Esophagus muscularis mucosa (tissue), 4 donors: ENCODE data around the gene PFKFB3. TPM values are rescaled to one million over a fixed set of nuclear protein-coding genes. Genes with fewer than 3 reads are reported as not detected.

Source experiments
- DNase-seq: peaks from one replicate; pipeline ENCODE4 v3.0.0-alpha.2; 2017; ENCODE audit errors: extremely low spot score
- H3K27ac ChIP-seq, 4 donors: fragments of 200-600 bp; sonication (generic); replicated peaks in 1 of 4; 1 replicate in 3 of 4; 2 replicates in 1 of 4; pipeline ENCODE4 v1.5.1; 2016 to 2019; ENCODE audit warnings: mild to moderate bottlenecking in 1 of 4
- H3K27me3 ChIP-seq, 4 donors: fragments of 200-600 bp; sonication (generic); one replicate each; pipeline versions ENCODE4 v1.5.1 to v1.6.0; 2016 to 2019
- H3K36me3 ChIP-seq, 4 donors: fragments of 200-600 bp; sonication (generic); one replicate each; pipeline ENCODE4 v1.5.1; 2016 to 2019
- H3K4me1 ChIP-seq, 4 donors: fragments of 200-600 bp; sonication (generic); one replicate each; pipeline ENCODE4 v1.5.1; 2016 to 2019
- H3K4me3 ChIP-seq, 4 donors: fragments of 200-600 bp; sonication (generic); 1 replicate in 2 of 4; 2 replicates in 2 of 4; pipeline ENCODE4 v1.5.1; 2016 to 2019; ENCODE audit warnings: mild to moderate bottlenecking in 4 of 4, moderate library complexity in 1 of 4
- H3K9me3 ChIP-seq, 4 donors: fragments of 200-600 bp; sonication (generic); 1 replicate in 3 of 4; 2 replicates in 1 of 4; pipeline ENCODE4 v1.5.1; 2016 to 2019
- EP300 ChIP-seq: sonication (generic); formaldehyde crosslinking; IDR thresholded peaks from one replicate; pipeline ENCODE4 v1.6.1; 2017; ENCODE audit warnings: antibody characterized with exemption
- POLR2A ChIP-seq: fragments of 450-650 bp; IDR thresholded peaks from one replicate; pipeline ENCODE4 v1.6.1; 2017; ENCODE audit warnings: antibody characterized with exemption, moderate library complexity, mild to moderate bottlenecking, low read depth
- POLR2AphosphoS5 ChIP-seq, 2 donors: sonication (generic); formaldehyde crosslinking; IDR thresholded peaks; one replicate each; pipeline ENCODE4 v1.6.1; 2017; ENCODE audit warnings: antibody characterized with exemption in 2 of 2
- WGBS: methylation state at CpG from one replicate; pipeline ENCODE4 v1.1.5; 2018; 5-methylcytosine and 5-hydroxymethylcytosine counted together
- intact Hi-C: fragments of 100-400 bp; cut with DNase I; formaldehyde crosslinking; loops from one replicate; pipeline ENCODE4 v1.15.1; 2023
- total RNA-seq, 4 donors: library from RNA; depleted of rRNA; stranded (reverse); fragments of >200 nt; gene quantifications; one replicate each; pipeline versions ENCODE4 v1.1.0 to v1.2.1, GENCODE V29; 2016
- TF ChIP-seq, protein P1 (sequence below), 3 experiments: fragments of 200-600 bp in 2 of 3; fragments of 450-650 bp in 1 of 3; sonication (generic) in 2 of 3; IDR thresholded peaks; one replicate each; pipeline ENCODE4 v1.5.1; 2017 to 2019; ENCODE audit warnings: antibody characterized with exemption in 3 of 3, mild to moderate bottlenecking in 2 of 3, moderate library complexity in 1 of 3

PFKFB3 gene
- total RNA-seq, 4 donors from 2014 or later, result 22.4 to 49.1 (median 37.9) TPM

DNA sequence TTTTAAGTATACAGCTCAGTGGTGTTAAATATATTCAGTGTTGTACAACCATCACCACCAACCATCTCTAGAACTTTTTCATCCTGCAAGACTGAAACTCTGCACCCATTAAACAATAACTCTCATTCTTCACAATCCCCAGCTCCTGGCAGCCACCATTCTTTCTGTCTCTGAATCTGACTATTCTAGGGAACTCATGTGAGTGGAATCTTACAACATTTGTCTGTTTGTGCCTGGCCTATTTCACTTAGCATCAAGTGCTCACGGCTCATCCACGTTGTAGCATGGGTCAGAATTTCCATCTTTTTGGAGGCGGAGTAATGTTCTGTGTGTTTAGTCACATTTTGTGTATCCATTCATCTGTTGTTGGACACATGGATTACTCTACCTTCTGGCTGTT, 40.8 kb upstream of the PFKFB3 start:
- intact Hi-C loops, result loop anchor here (2.0 kb wide), 1 partner anchor 41 kb away; the partner anchor contains the start of gene PFKFB3
- peak; percentile 24 to 44 for TF ChIP-seq POLR2AphosphoS5 (IDR thresholded peaks at IDR 0.05)
- no peak for TF ChIP-seq POLR2A
- Histone ChIP-seq H3K9me3 (no peaks in the 10 kb centered on the region), H3K4me1 (peaks cover 30 to 47% (median 42%) of the 10 kb centered on the region in 4 donors), H3K4me3 (no peak overlapping the region), H3K27ac (peak overlapping the region; percentile 92 to 97 (median 95)), H3K27me3 (no peaks in the 10 kb centered on the region), H3K36me3 (peaks cover 0 to 7% (median 3%) of the 10 kb centered on the region in 4 donors)
- 78% methylated on average over 3 of the region's 3 CpGs for WGBS
- DNase-seq, result no peak

DNA sequence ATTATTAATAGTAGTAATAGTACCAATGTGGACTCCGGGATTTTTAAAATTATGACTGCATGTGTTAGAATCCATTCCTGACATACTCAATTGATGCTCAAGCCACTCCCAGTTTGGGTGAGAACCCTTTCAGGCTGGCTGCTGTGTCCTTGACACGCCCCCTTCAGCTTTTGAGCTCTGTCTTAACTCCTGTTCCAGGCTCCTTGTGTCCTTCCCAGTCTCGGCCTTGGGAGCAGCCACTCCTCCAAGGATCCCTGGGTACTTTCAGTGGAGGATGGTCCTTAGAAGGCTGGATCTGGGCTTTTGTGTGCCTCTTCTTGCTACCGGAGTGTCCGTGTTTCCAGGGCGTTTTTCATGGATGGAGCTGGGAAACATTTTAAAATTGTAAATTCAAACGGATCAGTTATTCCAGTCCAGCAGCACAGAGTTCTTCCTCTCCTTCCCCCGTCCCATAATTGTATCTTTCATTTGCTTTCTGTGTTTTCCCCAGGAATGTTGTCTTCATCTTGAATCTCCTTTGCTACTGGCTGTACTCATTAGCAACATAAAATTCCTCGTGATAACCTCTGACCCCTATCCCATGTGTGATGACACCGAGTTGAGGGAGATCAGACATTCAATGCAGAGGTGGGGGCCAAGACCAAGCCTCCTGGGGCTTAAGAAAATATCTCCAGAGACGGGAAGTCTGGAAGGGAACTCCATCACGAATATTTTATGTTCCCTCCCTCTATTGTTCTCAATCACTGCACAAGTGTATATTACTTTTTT, 40.0 kb upstream of the PFKFB3 start:
- 49% methylated on average over 12 of the region's 12 CpGs for WGBS
- H3K36me3 ChIP-seq, result peaks cover 0 to 14% (median 7%) of the 10 kb centered on the region in 4 donors
- no peak for TF ChIP-seq POLR2AphosphoS5 (IDR thresholded peaks at IDR 0.05)
- TF ChIP-seq, protein P1, sequence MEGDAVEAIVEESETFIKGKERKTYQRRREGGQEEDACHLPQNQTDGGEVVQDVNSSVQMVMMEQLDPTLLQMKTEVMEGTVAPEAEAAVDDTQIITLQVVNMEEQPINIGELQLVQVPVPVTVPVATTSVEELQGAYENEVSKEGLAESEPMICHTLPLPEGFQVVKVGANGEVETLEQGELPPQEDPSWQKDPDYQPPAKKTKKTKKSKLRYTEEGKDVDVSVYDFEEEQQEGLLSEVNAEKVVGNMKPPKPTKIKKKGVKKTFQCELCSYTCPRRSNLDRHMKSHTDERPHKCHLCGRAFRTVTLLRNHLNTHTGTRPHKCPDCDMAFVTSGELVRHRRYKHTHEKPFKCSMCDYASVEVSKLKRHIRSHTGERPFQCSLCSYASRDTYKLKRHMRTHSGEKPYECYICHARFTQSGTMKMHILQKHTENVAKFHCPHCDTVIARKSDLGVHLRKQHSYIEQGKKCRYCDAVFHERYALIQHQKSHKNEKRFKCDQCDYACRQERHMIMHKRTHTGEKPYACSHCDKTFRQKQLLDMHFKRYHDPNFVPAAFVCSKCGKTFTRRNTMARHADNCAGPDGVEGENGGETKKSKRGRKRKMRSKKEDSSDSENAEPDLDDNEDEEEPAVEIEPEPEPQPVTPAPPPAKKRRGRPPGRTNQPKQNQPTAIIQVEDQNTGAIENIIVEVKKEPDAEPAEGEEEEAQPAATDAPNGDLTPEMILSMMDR (IDR thresholded peaks at IDR 0.05), result no peak
- TF ChIP-seq POLR2A, result no peak
- TF ChIP-seq EP300, result no peak
- DNase-seq, result no peak
- H3K27ac ChIP-seq, result peak overlapping the region; percentile 92 to 97 (median 95)
- H3K4me1 ChIP-seq, result peaks cover 30 to 55% (median 41%) of the 10 kb centered on the region in 4 donors
- H3K9me3 ChIP-seq, result no peaks in the 10 kb centered on the region
- peak overlapping the region; percentile 74 to 84 (median 80) for H3K4me3 ChIP-seq
- intact Hi-C loops, result loop anchor here (2.0 kb wide), 1 partner anchor 40 kb away; the partner anchor contains the start of gene PFKFB3
- no peaks in the 10 kb centered on the region for H3K27me3 ChIP-seq

DNA sequence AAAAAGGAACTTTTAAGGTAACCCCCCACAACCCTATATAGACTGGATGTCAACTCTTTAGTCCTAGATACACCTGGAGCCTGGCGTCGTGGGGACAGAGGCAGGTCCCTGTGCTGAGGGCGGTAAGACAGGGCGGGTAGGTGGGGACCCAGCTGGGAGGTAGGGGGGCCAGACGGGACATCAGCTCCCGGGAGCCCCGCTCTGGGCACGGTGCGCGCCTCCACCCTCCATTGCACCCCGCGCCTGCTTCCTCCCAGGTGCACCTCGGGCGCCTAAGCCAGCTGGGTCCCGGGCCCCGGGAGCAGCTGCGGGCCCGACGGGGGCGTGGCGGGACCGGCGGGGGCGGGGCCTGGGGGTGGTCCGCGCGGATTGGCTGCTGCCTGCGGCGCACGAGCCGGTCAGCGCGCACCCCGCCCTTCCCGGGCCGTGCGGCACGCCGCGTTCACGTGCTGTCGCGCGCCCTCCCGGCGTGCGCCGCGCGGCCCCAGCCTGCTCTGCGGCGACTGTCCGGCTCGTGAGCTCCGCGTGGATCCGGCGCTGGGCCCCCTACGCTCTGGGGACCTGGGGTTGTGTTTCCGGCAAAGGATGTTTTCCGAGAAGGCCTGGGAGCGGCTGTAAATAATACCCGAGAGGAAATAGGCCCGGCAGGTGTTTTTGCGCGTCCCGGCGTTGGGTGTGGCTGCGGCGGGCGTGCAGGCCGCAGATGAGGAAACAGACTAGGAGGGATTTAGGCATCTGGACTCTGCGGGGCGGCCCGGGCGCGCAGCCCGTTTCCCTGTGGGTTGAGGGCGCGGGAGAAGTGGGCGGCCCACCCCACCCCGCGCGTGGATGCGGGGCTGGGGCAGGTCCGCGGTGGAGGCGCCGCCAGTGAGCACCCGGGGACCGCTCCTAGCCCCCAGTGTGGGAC, 39.1 kb upstream of the PFKFB3 start:
- H3K9me3 ChIP-seq, result no peaks in the 10 kb centered on the region
- DNase-seq, result no peak
- peaks cover 30 to 62% (median 48%) of the 10 kb centered on the region in 4 donors for H3K4me1 ChIP-seq
- peaks cover 0 to 14% (median 7%) of the 10 kb centered on the region in 4 donors for H3K36me3 ChIP-seq
- H3K4me3 ChIP-seq, result peak overlapping the region; percentile 74 to 84 (median 80)
- intact Hi-C loops, result loop anchor here (2.0 kb wide), 1 partner anchor 39 kb away; the partner anchor contains the start of gene PFKFB3
- no peaks in the 10 kb centered on the region for H3K27me3 ChIP-seq
- 4% methylated on average over 33 of the region's 91 CpGs for WGBS
- TF ChIP-seq EP300 (no peak), POLR2AphosphoS5 (IDR thresholded peaks at IDR 0.05) (peak; percentile 84 to 92), POLR2A (peak; percentile 64)
- TF ChIP-seq, protein P1 (IDR thresholded peaks at IDR 0.05), result peak in 1 of 3 experiments; percentile 14
- peak overlapping the region; percentile 92 to 97 (median 95) for H3K27ac ChIP-seq

DNA sequence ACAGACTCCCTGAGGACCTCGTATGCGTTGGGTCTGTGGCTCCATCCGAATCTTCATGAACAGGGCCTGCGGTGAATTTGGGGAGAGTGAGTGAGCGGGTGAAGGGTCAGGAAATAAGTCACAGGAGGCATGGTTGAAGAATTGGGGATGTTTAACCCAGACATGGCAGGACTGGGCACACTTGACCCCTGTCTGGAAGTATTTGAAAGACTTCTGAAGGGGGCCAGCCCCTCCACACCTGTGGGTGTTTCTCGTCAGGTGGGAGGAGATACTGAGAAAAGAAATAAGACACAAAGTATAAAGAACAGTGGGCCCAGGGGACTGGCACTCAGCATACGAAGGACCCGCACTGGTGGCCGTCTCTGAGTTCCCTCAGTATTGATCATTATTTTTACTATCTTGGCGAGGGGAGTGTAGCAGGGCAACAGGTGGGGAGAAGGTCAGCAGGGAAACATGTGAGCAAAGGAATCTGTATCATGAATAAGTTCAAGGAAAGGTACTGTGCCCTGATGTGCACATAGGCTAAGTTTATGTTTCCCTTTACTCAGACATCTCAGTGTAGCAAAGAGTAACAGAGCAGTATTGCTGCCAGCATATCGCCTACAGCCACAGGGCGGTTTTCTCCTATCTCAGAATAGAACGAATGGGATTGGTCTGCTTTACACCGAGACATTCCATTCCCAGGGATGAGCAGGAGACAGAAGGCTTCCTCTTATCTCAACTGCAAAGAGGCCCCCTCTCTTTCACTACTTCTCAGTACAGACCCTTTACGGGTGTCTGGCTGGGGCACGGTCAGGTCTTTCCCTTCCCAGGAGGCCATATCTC, 38.2 kb upstream of the PFKFB3 start:
- intact Hi-C loops, result no loop called here
- Histone ChIP-seq H3K4me3 (peak overlapping the region; percentile 74 to 84 (median 80)), H3K27ac (peak overlapping the region; percentile 92 to 97 (median 95)), H3K36me3 (peaks cover 0 to 14% (median 7%) of the 10 kb centered on the region in 4 donors), H3K4me1 (peaks cover 36 to 71% (median 56%) of the 10 kb centered on the region in 4 donors), H3K27me3 (no peaks in the 10 kb centered on the region), H3K9me3 (no peaks in the 10 kb centered on the region)
- WGBS, result 22% methylated on average over 16 of the region's 16 CpGs
- no peak for DNase-seq
- TF ChIP-seq EP300, result no peak
- no peak for TF ChIP-seq POLR2AphosphoS5 (IDR thresholded peaks at IDR 0.05)
- TF ChIP-seq, protein P1 (IDR thresholded peaks at IDR 0.05), result no peak
- TF ChIP-seq POLR2A, result no peak
